ENCODE results near the gene CD99L2. TPM values are rescaled to one million over a fixed set of nuclear protein-coding genes. Genes with fewer than 3 reads are reported as not detected.

CD99L2 gene
- total and polyA plus RNA-seq, 7 donors: 62.7 to 173 (median 118) TPM

- intact Hi-C loops (cut with DNase I): no loop called here
- H3K4me3 ChIP-seq: no peak overlapping the region
- no peak overlapping the region for H3K27ac ChIP-seq
- no peaks in the 10 kb centered on the region for H3K9me3 ChIP-seq
- no peaks in the 10 kb centered on the region for H3K27me3 ChIP-seq (ENCODE audit: insufficient read depth in 3 of 3, low read length in 2 of 3)
- TF ChIP-seq CTCF (IDR thresholded peaks at IDR 0.05): no peak
- H3K4me1 ChIP-seq: no peaks in the 10 kb centered on the region
- ATAC-seq: no peak
- no peak for DNase-seq
- no peaks in the 10 kb centered on the region for H3K36me3 ChIP-seq (ENCODE audit: insufficient read depth in 1 of 2, low read depth in 1 of 2)
- WGBS, 3 donors: 68 to 73% (median 70%) methylated on average over 9 of the region's 9 CpGs
Observed at GRCh38 chrX:150940844-150941495, 42.5 kb upstream of the CD99L2 start.

- Histone ChIP-seq H3K9me3 (no peaks in the 10 kb centered on the region), H3K4me3 (no peak overlapping the region), H3K27ac (no peak overlapping the region), H3K27me3 (ENCODE audit: insufficient read depth in 3 of 3, low read length in 2 of 3) (peaks cover 0 to 7% (median 0%) of the 10 kb centered on the region in 3 donors), H3K4me1 (no peaks in the 10 kb centered on the region), H3K36me3 (ENCODE audit: insufficient read depth in 1 of 2, low read depth in 1 of 2) (no peaks in the 10 kb centered on the region)
- WGBS, 3 donors: 31 to 40% (median 33%) methylated on average over 6 of the region's 6 CpGs
- TF ChIP-seq CTCF (IDR thresholded peaks at IDR 0.05): no peak
- intact Hi-C loops (cut with DNase I): no loop called here
- no peak for ATAC-seq
- DNase-seq: no peak
Observed at GRCh38 chrX:150936556-150936955, 38.1 kb upstream of the CD99L2 start.

- Histone ChIP-seq H3K4me1 (no peaks in the 10 kb centered on the region), H3K27me3 (ENCODE audit: insufficient read depth in 3 of 3, low read length in 2 of 3) (peaks cover 0 to 7% (median 0%) of the 10 kb centered on the region in 3 donors), H3K27ac (no peak overlapping the region), H3K36me3 (ENCODE audit: insufficient read depth in 1 of 2, low read depth in 1 of 2) (no peaks in the 10 kb centered on the region), H3K9me3 (no peaks in the 10 kb centered on the region), H3K4me3 (no peak overlapping the region)
- TF ChIP-seq CTCF (IDR thresholded peaks at IDR 0.05): no peak
- 22 to 35% (median 31%) methylated on average over 7 of the region's 7 CpGs for WGBS, 3 donors
- intact Hi-C loops (cut with DNase I): no loop called here
- DNase-seq (no peak), ATAC-seq (peak; percentile 67 to 93 (median 86))
Observed at GRCh38 chrX:150935467-150935866, 37.0 kb upstream of the CD99L2 start.

- DNase-seq (no peak), ATAC-seq (peak in 2 of 4 donors; percentile 47 to 62)
- Histone ChIP-seq H3K36me3 (ENCODE audit: insufficient read depth in 1 of 2, low read depth in 1 of 2) (no peaks in the 10 kb centered on the region), H3K27ac (no peak overlapping the region), H3K4me3 (no peak overlapping the region), H3K4me1 (no peaks in the 10 kb centered on the region), H3K27me3 (ENCODE audit: insufficient read depth in 3 of 3, low read length in 2 of 3) (peaks cover 0 to 7% (median 0%) of the 10 kb centered on the region in 3 donors), H3K9me3 (no peaks in the 10 kb centered on the region)
- WGBS, 3 donors: 22 to 23% (median 22%) methylated on average over 4 to 5 of the region's 5 CpGs
- intact Hi-C loops (cut with DNase I): no loop called here
- no peak for TF ChIP-seq CTCF (IDR thresholded peaks at IDR 0.05)
Observed at GRCh38 chrX:150934453-150934852, 36.0 kb upstream of the CD99L2 start.

GRCh38 chrX:150933945-150934350, 35.5 kb upstream of the CD99L2 start:
- Histone ChIP-seq H3K27me3 (ENCODE audit: insufficient read depth in 3 of 3, low read length in 2 of 3) (peaks cover 0 to 7% (median 0%) of the 10 kb centered on the region in 3 donors), H3K4me1 (no peaks in the 10 kb centered on the region), H3K36me3 (ENCODE audit: insufficient read depth in 1 of 2, low read depth in 1 of 2) (no peaks in the 10 kb centered on the region), H3K27ac (no peak overlapping the region), H3K4me3 (no peak overlapping the region), H3K9me3 (no peaks in the 10 kb centered on the region)
- 67 to 82% (median 67%) methylated on average over 5 of the region's 5 CpGs for WGBS, 3 donors
- no peak for TF ChIP-seq CTCF (IDR thresholded peaks at IDR 0.05)
- ATAC-seq (no peak), DNase-seq (no peak)
- intact Hi-C loops (cut with DNase I): no loop called here
